PC-3 (cell line): ENCODE results near the gene TBX15. TPM values are rescaled to one million over a fixed set of nuclear protein-coding genes. Genes with fewer than 3 reads are reported as not detected.

ENCODE experiments used
- ATAC-seq: fragments of 200-7000 bp; cut with Tn5 transposase; 2 replicates; pipeline ENCODE4 v1.9.1; 2020; ENCODE audit warnings: mild to moderate bottlenecking, moderate library complexity
- BruUV-seq: library from RNA; stranded (reverse); fragments of 400-500 nt; replicated peaks from 2 replicates; lab custom pipeline; 2021; lab: Mats Ljungman, UMichigan
- CTCF ChIA-PET: fragments of 300-600 bp; sonication (Branson Sonifier 250); formaldehyde crosslinking; loops from one replicate; lab custom pipeline; 2022; ENCODE audit warnings: antibody characterized with exemption; lab: Charles Lee
- POLR2A ChIA-PET: fragments of 300-600 bp; sonication (Branson Sonifier 250); formaldehyde crosslinking; loops from one replicate; lab custom pipeline; 2022; ENCODE audit warnings: antibody characterized with exemption; ENCODE audit not compliant: unreplicated experiment; lab: Charles Lee
- DNase-seq: peaks from one replicate; pipeline ENCODE4 v3.0.0-alpha.2; 2015
- H2AFZ ChIP-seq: fragments of 300-600 bp; sonication (generic); 2 replicates; pipeline ENCODE4 v1.6.0; 2016; ENCODE audit warnings: antibody characterized with exemption, low read length
- H3F3A ChIP-seq: fragments of 300-600 bp; sonication (generic); one replicate; pipeline ENCODE4 v1.6.0; 2017; ENCODE audit warnings: antibody characterized with exemption, low read length, control low read depth, mild to moderate bottlenecking; ENCODE audit not compliant: unreplicated experiment
- H3K27ac ChIP-seq: fragments of 300-600 bp; sonication (generic); 2 replicates; pipeline ENCODE4 v1.5.1; 2016; ENCODE audit warnings: mild to moderate bottlenecking, low read length
- H3K27me3 ChIP-seq: fragments of 300-600 bp; sonication (generic); 2 replicates; pipeline ENCODE4 v1.6.1; 2016; ENCODE audit warnings: low read length, mixed read lengths
- H3K36me3 ChIP-seq: fragments of 300-600 bp; sonication (generic); 2 replicates; pipeline ENCODE4 v1.6.1; 2016; ENCODE audit warnings: low read depth, mixed run types, low read length, mixed read lengths
- H3K4me1 ChIP-seq: fragments of 300-600 bp; sonication (generic); 2 replicates; pipeline ENCODE4 v1.5.1; 2016; ENCODE audit warnings: low read length; ENCODE audit not compliant: insufficient read depth
- H3K4me2 ChIP-seq: fragments of 300-600 bp; sonication (generic); 2 replicates; pipeline ENCODE4 v1.6.0; 2016; ENCODE audit warnings: low read length
- H3K4me3 ChIP-seq: fragments of 300-600 bp; sonication (generic); 2 replicates; pipeline ENCODE4 v1.5.1; 2016; ENCODE audit warnings: mild to moderate bottlenecking, low read length, mixed read lengths
- H3K79me2 ChIP-seq: fragments of 300-600 bp; sonication (generic); 2 replicates; pipeline ENCODE4 v1.6.1; 2017; ENCODE audit warnings: low read length, mixed read lengths
- H3K9ac ChIP-seq: fragments of 300-600 bp; sonication (generic); 2 replicates; pipeline ENCODE4 v1.6.0; 2016; ENCODE audit warnings: mild to moderate bottlenecking, low read length
- H3K9me2 ChIP-seq: fragments of 300-600 bp; sonication (generic); replicated peaks from 2 replicates; pipeline ENCODE4 v1.6.1; 2016; ENCODE audit warnings: mixed run types, low read length, mixed read lengths
- H3K9me3 ChIP-seq: fragments of 300-600 bp; sonication (generic); 2 replicates; pipeline ENCODE4 v1.6.1; 2016; ENCODE audit warnings: low read length, mixed read lengths
- H4K20me1 ChIP-seq: fragments of 300-600 bp; sonication (generic); 2 replicates; pipeline ENCODE4 v1.6.1; 2016; ENCODE audit warnings: low read length, mixed read lengths
- EZH2 ChIP-seq: fragments of 300-600 bp; sonication (generic); IDR thresholded peaks from one replicate; pipeline ENCODE4 v1.6.1; 2017; ENCODE audit warnings: antibody characterized with exemption, mild to moderate bottlenecking, low read length; ENCODE audit not compliant: unreplicated experiment
- EZH2phosphoT487 ChIP-seq: fragments of 300-600 bp; sonication (generic); IDR thresholded peaks from 2 replicates; pipeline ENCODE4 v1.6.1; 2018; ENCODE audit warnings: mild to moderate bottlenecking, antibody characterized with exemption, low read length, borderline replicate concordance
- intact Hi-C: fragments of 100-400 bp; cut with micrococcal nuclease; formaldehyde crosslinking; loops from 2 replicates; pipeline ENCODE4 v1.9.0; 2023
- total RNA-seq: library from RNA; depleted of rRNA; stranded (reverse); fragments of >200 nt; gene quantifications from 2 replicates; pipeline ENCODE4 v1.2.3, GENCODE V29; 2014
- TF ChIP-seq, protein P1 (sequence below): fragments of 300-600 bp; sonication (generic); conservative IDR thresholded peaks from 2 replicates; pipeline ENCODE4 v1.5.1; 2017; ENCODE audit warnings: antibody characterized with exemption, low read depth, mild to moderate bottlenecking, low read length

TBX15 gene
- total RNA-seq, 1 experiment from 2014 or later = 0.58 TPM

DNA sequence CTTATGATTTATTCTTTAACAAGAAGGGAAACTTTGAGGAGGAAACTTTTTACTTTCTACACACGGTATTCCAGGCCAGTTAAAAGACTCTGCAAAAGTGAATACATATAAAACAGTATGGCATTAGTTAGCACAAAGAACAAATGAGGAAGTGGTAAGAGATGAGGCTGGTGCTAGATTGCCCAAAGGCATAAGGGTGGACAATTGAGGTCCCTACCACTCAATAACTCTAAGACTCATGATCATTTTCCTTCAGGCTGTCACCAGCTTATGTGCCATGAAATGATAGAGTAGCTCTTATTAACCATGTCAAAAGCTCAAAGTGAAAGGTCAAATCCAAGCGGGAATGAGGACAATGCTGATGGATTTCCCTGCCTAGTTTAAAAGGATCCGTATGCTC, 124.5 kb downstream of the TBX15 start:
- no peak overlapping the region for H2AFZ ChIP-seq
- no TSS peak for BruUV-seq
- H3K4me2 ChIP-seq = no peak overlapping the region
- no peaks in the 10 kb centered on the region for H3K36me3 ChIP-seq
- POLR2A ChIA-PET = no interaction called here
- H3K79me2 ChIP-seq = no peaks in the 10 kb centered on the region
- DNase-seq (no peak), ATAC-seq (no peak)
- H3K27ac ChIP-seq = no peak overlapping the region
- no peaks in the 10 kb centered on the region for H3K9me2 ChIP-seq
- TF ChIP-seq, protein P1, sequence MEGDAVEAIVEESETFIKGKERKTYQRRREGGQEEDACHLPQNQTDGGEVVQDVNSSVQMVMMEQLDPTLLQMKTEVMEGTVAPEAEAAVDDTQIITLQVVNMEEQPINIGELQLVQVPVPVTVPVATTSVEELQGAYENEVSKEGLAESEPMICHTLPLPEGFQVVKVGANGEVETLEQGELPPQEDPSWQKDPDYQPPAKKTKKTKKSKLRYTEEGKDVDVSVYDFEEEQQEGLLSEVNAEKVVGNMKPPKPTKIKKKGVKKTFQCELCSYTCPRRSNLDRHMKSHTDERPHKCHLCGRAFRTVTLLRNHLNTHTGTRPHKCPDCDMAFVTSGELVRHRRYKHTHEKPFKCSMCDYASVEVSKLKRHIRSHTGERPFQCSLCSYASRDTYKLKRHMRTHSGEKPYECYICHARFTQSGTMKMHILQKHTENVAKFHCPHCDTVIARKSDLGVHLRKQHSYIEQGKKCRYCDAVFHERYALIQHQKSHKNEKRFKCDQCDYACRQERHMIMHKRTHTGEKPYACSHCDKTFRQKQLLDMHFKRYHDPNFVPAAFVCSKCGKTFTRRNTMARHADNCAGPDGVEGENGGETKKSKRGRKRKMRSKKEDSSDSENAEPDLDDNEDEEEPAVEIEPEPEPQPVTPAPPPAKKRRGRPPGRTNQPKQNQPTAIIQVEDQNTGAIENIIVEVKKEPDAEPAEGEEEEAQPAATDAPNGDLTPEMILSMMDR = no peak
- TF ChIP-seq EZH2 (no peak), EZH2phosphoT487 (no peak)
- no peaks in the 10 kb centered on the region for H3K4me1 ChIP-seq
- H4K20me1 ChIP-seq = no peaks in the 10 kb centered on the region
- peaks cover 10% of the 10 kb centered on the region; the same call in 1 of the 2 replicates for H3K27me3 ChIP-seq
- H3K9ac ChIP-seq = no peak overlapping the region
- no peak overlapping the region for H3K4me3 ChIP-seq
- no peaks in the 10 kb centered on the region for H3K9me3 ChIP-seq
- no peaks in the 10 kb centered on the region for H3F3A ChIP-seq
- intact Hi-C loops = no loop called here
- CTCF ChIA-PET = no interaction called here

- H3K9ac ChIP-seq = no peak overlapping the region
- TF ChIP-seq EZH2 = no peak
- TF ChIP-seq EZH2phosphoT487 = no peak
- DNase-seq = no peak
- H3K9me2 ChIP-seq = no peaks in the 10 kb centered on the region
- no peak overlapping the region for H3K27ac ChIP-seq
- H3K4me1 ChIP-seq = no peaks in the 10 kb centered on the region
- H3K4me3 ChIP-seq = no peak overlapping the region
- H3K36me3 ChIP-seq = no peaks in the 10 kb centered on the region
- H3F3A ChIP-seq = no peaks in the 10 kb centered on the region
- ATAC-seq = no peak
- CTCF ChIA-PET = no interaction called here
- H3K4me2 ChIP-seq = no peak overlapping the region
- intact Hi-C loops = no loop called here
- H2AFZ ChIP-seq = no peak overlapping the region
- no peaks in the 10 kb centered on the region for H3K9me3 ChIP-seq
- no peaks in the 10 kb centered on the region for H3K79me2 ChIP-seq
- no peaks in the 10 kb centered on the region for H4K20me1 ChIP-seq
- H3K27me3 ChIP-seq = 0 out of 2 replicates have a peak, but pooled peaks cover 1% of the 10 kb centered on the region
- POLR2A ChIA-PET = no interaction called here
- BruUV-seq = no TSS peak
These were observed 125.4 kb downstream of the TBX15 start for GRCh38 chr1:118862755-118863154.

DNA sequence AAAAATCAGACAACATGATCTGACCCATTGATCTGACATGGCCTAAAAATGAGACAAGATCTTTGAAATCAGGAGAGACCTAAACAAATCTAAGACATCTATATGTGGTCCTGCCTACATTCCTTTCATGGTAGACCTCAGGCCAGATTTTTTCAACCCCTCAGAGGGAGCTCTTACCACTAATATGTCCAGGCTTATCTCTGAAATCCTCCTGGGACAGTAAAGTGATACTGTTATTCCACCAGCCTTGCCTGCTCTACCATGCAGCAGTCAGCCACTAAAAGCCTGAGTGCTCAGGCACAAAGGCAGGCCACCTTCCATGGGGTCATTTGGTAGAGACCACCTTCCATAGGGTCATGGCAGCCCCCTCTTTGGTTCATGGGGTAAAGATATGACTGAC, 126.9 kb downstream of the TBX15 start:
- Histone ChIP-seq H3K36me3 (no peaks in the 10 kb centered on the region), H3K9me3 (no peaks in the 10 kb centered on the region), H4K20me1 (no peaks in the 10 kb centered on the region), H3K4me1 (no peaks in the 10 kb centered on the region), H2AFZ (no peak overlapping the region), H3K27me3 (no peaks in the 10 kb centered on the region), H3K9ac (no peak overlapping the region), H3F3A (no peaks in the 10 kb centered on the region), H3K4me3 (no peak overlapping the region), H3K4me2 (no peak overlapping the region), H3K79me2 (no peaks in the 10 kb centered on the region), H3K27ac (no peak overlapping the region), H3K9me2 (no peaks in the 10 kb centered on the region)
- intact Hi-C loops = no loop called here
- BruUV-seq = no TSS peak
- CTCF ChIA-PET = no interaction called here
- ATAC-seq = no peak
- TF ChIP-seq, protein P1 = no peak
- no peak for TF ChIP-seq EZH2
- no peak for TF ChIP-seq EZH2phosphoT487
- POLR2A ChIA-PET = no interaction called here
- DNase-seq = no peak
